ENCODE results near the gene LY9.
A peak's percentile ranks its signal among the peaks of the same experiment; 100 is the strongest.
"Not testable (repeated sequence)": the region's sequence is repeated elsewhere in the genome, so short reads cannot be mapped to it uniquely, and the experiment has no call there.

Gene LY9

DNA sequence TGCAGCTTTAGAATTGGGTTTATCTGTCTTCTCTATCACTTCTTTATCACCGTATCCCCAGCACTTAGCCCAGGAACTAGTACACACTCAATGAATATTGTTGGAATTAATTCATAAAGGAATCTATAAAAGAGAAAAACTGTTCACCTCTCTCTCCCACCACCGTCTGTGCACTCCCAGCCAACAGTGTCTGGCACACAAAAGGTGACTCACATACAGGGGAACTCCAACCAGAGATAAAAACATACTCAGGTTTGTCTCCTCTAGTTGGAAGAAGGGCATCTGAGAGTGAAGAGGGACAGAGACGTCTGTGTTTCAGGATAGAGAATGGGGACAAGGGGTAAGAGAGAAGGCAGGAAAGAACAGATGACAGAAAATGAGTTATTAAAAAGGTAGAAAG is 79.0 kb downstream of the LY9 start:
- Mint-ChIP-seq H3K9me3 (no peaks in the 10 kb centered on the region), H3K36me3 (no peaks in the 10 kb centered on the region), H3K4me1 (peaks cover 22% of the 10 kb centered on the region), H3K27me3 (peaks cover 10% of the 10 kb centered on the region), H3K27ac (no peak overlapping the region), H3K4me3 (no peak overlapping the region)
- ATAC-seq, result peak; percentile 36

DNA sequence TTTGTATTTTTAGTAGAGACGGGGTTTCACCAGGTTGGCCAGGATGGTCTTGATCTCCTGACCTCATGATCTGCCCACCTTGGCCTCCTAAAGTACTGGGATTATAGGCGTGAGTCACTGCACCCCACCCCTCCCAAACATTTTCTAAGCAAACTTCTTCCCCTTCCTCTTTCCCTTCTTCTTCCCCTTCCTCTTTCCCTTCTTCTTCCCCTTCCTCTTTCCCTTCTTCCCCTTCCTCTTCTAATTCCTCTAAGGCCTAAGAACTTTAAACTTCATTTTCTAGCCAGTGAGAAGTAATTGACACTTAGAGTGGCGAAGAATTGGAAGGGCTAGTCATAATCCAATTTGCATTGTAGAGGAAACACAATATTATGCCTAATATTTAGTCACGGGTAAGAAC is 79.6 kb downstream of the LY9 start:
- not testable (repeated sequence) for H3K9me3 Mint-ChIP-seq, H3K27ac Mint-ChIP-seq, H3K36me3 Mint-ChIP-seq, H3K27me3 Mint-ChIP-seq, H3K4me3 Mint-ChIP-seq, ATAC-seq
- H3K4me1 Mint-ChIP-seq, result peaks cover 22% of the 10 kb centered on the region

DNA sequence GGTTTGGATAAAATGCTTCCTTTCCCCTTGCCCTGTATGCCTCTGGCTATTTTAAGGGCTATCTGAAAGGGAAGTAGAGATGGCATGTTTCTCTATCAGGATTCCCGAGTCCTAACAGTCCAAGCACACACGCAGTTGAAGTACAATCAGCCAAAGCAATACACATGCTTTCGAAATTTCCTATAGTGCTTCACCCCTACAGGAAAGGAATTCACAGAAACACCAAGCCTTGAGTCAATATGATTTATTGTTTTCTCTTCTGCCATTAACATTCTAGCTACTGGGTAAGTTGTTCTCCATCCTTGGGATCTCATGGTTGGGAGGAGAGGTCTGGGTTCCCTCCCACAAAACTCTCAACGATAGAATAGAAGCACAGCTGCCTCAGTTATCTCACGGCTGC is 80.3 kb downstream of the LY9 start:
- ATAC-seq, result no peak
- no peaks in the 10 kb centered on the region for H3K36me3 Mint-ChIP-seq
- no peak overlapping the region for H3K4me3 Mint-ChIP-seq
- no peaks in the 10 kb centered on the region for H3K9me3 Mint-ChIP-seq
- peaks cover 22% of the 10 kb centered on the region for H3K4me1 Mint-ChIP-seq
- H3K27me3 Mint-ChIP-seq, result peaks cover 10% of the 10 kb centered on the region
- H3K27ac Mint-ChIP-seq, result no peak overlapping the region

DNA sequence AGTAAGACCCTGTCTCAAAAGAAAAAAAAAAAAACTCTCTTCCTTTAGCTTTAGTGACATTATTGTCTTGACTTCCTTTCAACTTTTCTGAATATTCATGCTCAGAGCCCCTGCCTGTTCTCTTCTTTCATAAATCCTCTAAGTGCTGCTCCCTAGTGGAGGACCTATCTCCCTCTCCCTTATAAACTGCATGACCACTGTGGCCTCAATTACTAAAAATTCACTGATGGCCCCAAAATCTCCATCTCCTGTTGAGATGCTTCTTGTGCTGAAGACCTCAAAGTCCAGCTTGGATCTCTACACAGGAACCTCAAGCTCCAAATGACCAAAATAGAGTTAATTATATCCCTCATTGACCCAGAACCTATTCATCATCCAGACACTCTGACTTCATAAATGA is 81.2 kb downstream of the LY9 start:
- H3K9me3 Mint-ChIP-seq, result no peaks in the 10 kb centered on the region
- H3K4me3 Mint-ChIP-seq, result no peak overlapping the region
- no peak overlapping the region for H3K27ac Mint-ChIP-seq
- no peak for ATAC-seq
- peaks cover 22% of the 10 kb centered on the region for H3K4me1 Mint-ChIP-seq
- no peaks in the 10 kb centered on the region for H3K36me3 Mint-ChIP-seq
- peaks cover 10% of the 10 kb centered on the region for H3K27me3 Mint-ChIP-seq

Data from stimulated activated memory B cell treated with anti-CD40 and anti-IgM and Interleukin-4, amounts not matched to agents 10 μg/mL and 1 μg/mL and 100 μg/mL, for 72 hours (primary cell).